ENCODE measurements around the gene LRRK2. TPM values are rescaled to one million over a fixed set of nuclear protein-coding genes. Genes with fewer than 3 reads are reported as not detected.

The LRRK2 gene
- total and polyA plus RNA-seq, 2 donors from 2014 or later, result 8.6 to 110 TPM

DNA sequence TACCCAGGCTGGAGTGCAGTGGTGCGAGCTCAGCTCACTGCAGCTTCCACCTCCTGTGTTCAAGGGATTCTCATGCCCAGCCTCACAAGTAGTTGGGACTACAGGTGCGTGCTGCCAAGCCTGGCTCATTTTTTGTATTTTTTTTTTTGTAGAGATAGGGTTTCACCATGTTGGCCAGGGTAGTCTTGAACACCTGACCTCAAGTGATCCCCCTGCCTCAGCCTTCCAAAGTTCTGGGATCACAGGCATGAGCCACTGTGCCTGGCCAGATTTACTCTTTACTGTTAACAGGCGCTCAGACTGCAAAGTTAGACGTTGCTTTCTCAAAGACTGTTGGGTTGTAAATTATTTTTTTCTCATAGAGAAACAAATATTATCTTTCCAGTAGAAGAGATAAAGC lies 46.1 kb upstream of the LRRK2 start:
- DNase-seq (no peak), FAIRE-seq (no peak)
- Histone ChIP-seq H3K9me3 (ENCODE audit: control insufficient read depth in 2 of 3, insufficient read depth in 1 of 3, low read length in 3 of 3) (no peaks in the 10 kb centered on the region), H3K27me3 (ENCODE audit: control insufficient read depth, insufficient read depth, low read length) (no peaks in the 10 kb centered on the region), H3K4me1 (ENCODE audit: control insufficient read depth in 2 of 3, insufficient read depth in 2 of 3, low read depth in 1 of 3, low read length in 3 of 3) (no peaks in the 10 kb centered on the region), H3K27ac (ENCODE audit: low read depth in 2 of 2, low read length in 2 of 2) (no peak overlapping the region), H3K9ac (ENCODE audit: low read length in 3 of 3) (no peak overlapping the region), H3K36me3 (ENCODE audit: control insufficient read depth in 2 of 3, insufficient read depth in 3 of 3, low read length in 3 of 3) (no peaks in the 10 kb centered on the region), H3K4me3 (ENCODE audit: low read length in 3 of 3) (no peak overlapping the region)
- TF ChIP-seq, protein P1, sequence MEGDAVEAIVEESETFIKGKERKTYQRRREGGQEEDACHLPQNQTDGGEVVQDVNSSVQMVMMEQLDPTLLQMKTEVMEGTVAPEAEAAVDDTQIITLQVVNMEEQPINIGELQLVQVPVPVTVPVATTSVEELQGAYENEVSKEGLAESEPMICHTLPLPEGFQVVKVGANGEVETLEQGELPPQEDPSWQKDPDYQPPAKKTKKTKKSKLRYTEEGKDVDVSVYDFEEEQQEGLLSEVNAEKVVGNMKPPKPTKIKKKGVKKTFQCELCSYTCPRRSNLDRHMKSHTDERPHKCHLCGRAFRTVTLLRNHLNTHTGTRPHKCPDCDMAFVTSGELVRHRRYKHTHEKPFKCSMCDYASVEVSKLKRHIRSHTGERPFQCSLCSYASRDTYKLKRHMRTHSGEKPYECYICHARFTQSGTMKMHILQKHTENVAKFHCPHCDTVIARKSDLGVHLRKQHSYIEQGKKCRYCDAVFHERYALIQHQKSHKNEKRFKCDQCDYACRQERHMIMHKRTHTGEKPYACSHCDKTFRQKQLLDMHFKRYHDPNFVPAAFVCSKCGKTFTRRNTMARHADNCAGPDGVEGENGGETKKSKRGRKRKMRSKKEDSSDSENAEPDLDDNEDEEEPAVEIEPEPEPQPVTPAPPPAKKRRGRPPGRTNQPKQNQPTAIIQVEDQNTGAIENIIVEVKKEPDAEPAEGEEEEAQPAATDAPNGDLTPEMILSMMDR (IDR thresholded peaks at IDR 0.05; ENCODE audit: borderline replicate concordance, extremely low read depth, insufficient read depth), result no peak
- intact Hi-C loops (cut with DNase I), result no loop called here

DNA sequence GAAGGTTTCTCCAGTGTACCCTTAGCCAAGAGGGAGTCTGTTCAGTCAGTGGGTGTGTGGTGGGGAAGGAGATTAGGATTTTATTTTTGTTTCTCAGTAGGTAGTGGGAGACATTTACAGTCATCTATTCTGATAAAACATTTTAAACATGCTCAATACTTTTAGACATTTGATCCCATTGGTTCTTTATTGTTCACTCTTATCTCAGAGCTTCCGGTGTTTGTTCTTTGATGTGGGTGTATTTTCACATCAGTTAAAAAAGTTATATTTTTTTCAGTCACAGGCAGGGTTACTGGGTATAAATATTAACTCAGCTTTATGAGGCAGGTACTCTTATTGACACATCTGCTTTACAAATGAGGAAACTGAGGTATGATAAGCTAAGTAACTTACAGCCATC lies 43.3 kb upstream of the LRRK2 start:
- intact Hi-C loops (cut with DNase I), result no loop called here
- DNase-seq (no peak), FAIRE-seq (no peak)
- Histone ChIP-seq H3K4me3 (ENCODE audit: low read length in 3 of 3) (no peak overlapping the region), H3K36me3 (ENCODE audit: control insufficient read depth in 2 of 3, insufficient read depth in 3 of 3, low read length in 3 of 3) (no peaks in the 10 kb centered on the region), H3K27me3 (ENCODE audit: control insufficient read depth, insufficient read depth, low read length) (no peaks in the 10 kb centered on the region), H3K9ac (ENCODE audit: low read length in 3 of 3) (no peak overlapping the region), H3K4me1 (ENCODE audit: control insufficient read depth in 2 of 3, insufficient read depth in 2 of 3, low read depth in 1 of 3, low read length in 3 of 3) (no peaks in the 10 kb centered on the region), H3K9me3 (ENCODE audit: control insufficient read depth in 2 of 3, insufficient read depth in 1 of 3, low read length in 3 of 3) (no peaks in the 10 kb centered on the region), H3K27ac (ENCODE audit: low read depth in 2 of 2, low read length in 2 of 2) (no peak overlapping the region)
- TF ChIP-seq, protein P1 (IDR thresholded peaks at IDR 0.05; ENCODE audit: borderline replicate concordance, extremely low read depth, insufficient read depth), result no peak

DNA sequence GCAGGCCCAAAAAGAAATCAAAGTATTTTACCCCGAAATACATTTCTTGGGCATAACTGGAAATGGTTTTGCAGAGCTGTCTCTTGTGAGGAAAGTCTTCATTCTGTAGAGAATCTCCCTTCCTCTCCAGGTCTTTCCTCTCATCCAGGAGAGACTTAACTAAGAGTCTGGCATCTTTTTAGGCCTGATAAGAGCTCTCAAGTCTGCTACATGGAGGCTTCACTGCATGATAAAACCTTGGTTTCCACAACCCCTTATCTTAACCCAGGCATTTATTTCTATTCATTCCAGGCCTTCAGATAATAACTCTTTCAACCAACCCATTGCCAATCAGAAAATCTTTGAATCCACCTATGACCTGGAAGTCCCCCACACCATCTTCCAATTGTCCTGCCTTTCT lies 41.1 kb upstream of the LRRK2 start:
- H3K27ac ChIP-seq (ENCODE audit: low read depth in 2 of 2, low read length in 2 of 2), result no peak overlapping the region
- H3K9me3 ChIP-seq (ENCODE audit: control insufficient read depth in 2 of 3, insufficient read depth in 1 of 3, low read length in 3 of 3), result peaks cover 0 to 2% (median 0%) of the 10 kb centered on the region in 3 donors
- TF ChIP-seq, protein P1 (IDR thresholded peaks at IDR 0.05; ENCODE audit: borderline replicate concordance, extremely low read depth, insufficient read depth), result no peak
- H3K27me3 ChIP-seq (ENCODE audit: control insufficient read depth, insufficient read depth, low read length), result no peaks in the 10 kb centered on the region
- FAIRE-seq, result no peak
- H3K4me3 ChIP-seq (ENCODE audit: low read length in 3 of 3), result no peak overlapping the region
- H3K36me3 ChIP-seq (ENCODE audit: control insufficient read depth in 2 of 3, insufficient read depth in 3 of 3, low read length in 3 of 3), result no peaks in the 10 kb centered on the region
- no peaks in the 10 kb centered on the region for H3K4me1 ChIP-seq (ENCODE audit: control insufficient read depth in 2 of 3, insufficient read depth in 2 of 3, low read depth in 1 of 3, low read length in 3 of 3)
- intact Hi-C loops (cut with DNase I), result no loop called here
- DNase-seq, result no peak
- H3K9ac ChIP-seq (ENCODE audit: low read length in 3 of 3), result no peak overlapping the region
